ENCODE measurements around the gene RTF2.

RTF2 gene

DNA sequence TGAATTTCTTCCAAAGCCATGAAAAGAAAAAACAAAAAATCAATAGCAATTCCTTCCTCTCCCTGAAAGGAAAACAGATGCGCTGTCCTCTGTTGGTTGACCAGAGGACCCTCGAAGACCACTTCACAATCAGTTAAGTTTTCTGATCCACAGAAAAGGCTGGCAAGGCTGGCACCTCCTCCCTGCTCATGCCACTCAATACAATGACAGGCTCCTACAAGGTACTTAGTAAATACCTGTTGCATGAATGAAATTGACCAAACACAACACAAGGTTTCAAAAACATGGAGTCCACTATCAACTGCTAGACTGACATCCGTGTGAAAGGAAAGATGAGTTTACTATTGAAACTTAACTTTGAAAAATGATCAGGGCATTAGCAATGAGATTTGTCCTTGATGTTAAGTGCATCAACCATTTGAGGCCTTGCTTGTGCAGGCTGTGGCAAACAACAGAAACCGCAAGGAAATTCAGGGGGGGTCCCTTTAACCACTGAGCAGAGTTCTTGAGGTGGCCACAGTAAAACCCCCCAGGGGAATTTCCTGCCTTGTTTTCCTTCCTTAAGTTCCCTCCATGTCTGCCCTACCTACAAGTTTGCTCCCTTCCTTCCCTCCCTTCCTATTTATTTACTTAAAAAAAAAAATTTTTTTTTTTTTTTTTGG is 27.9 kb upstream of the RTF2 start:
- H3K27me3 ChIP-seq (ENCODE audit: control insufficient read depth, insufficient read depth, low read length): no peaks in the 10 kb centered on the region
- H3K4me1 ChIP-seq: no peaks in the 10 kb centered on the region
- H3K4me3 ChIP-seq (ENCODE audit: low read depth, low read length): no peak overlapping the region
- H3K9me3 ChIP-seq (ENCODE audit: control insufficient read depth, low read length): no peaks in the 10 kb centered on the region
- H3K36me3 ChIP-seq (ENCODE audit: control insufficient read depth, insufficient read depth, low read length): no peaks in the 10 kb centered on the region
- no peaks in the 10 kb centered on the region for H3K79me2 ChIP-seq
- no peak overlapping the region for H3K27ac ChIP-seq
- H3K9ac ChIP-seq: no peak overlapping the region
- TF ChIP-seq, protein P1, sequence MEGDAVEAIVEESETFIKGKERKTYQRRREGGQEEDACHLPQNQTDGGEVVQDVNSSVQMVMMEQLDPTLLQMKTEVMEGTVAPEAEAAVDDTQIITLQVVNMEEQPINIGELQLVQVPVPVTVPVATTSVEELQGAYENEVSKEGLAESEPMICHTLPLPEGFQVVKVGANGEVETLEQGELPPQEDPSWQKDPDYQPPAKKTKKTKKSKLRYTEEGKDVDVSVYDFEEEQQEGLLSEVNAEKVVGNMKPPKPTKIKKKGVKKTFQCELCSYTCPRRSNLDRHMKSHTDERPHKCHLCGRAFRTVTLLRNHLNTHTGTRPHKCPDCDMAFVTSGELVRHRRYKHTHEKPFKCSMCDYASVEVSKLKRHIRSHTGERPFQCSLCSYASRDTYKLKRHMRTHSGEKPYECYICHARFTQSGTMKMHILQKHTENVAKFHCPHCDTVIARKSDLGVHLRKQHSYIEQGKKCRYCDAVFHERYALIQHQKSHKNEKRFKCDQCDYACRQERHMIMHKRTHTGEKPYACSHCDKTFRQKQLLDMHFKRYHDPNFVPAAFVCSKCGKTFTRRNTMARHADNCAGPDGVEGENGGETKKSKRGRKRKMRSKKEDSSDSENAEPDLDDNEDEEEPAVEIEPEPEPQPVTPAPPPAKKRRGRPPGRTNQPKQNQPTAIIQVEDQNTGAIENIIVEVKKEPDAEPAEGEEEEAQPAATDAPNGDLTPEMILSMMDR (IDR thresholded peaks at IDR 0.05): no peak
- H3K4me2 ChIP-seq (ENCODE audit: low read length): no peak overlapping the region
- no peak overlapping the region for H2AFZ ChIP-seq

DNA sequence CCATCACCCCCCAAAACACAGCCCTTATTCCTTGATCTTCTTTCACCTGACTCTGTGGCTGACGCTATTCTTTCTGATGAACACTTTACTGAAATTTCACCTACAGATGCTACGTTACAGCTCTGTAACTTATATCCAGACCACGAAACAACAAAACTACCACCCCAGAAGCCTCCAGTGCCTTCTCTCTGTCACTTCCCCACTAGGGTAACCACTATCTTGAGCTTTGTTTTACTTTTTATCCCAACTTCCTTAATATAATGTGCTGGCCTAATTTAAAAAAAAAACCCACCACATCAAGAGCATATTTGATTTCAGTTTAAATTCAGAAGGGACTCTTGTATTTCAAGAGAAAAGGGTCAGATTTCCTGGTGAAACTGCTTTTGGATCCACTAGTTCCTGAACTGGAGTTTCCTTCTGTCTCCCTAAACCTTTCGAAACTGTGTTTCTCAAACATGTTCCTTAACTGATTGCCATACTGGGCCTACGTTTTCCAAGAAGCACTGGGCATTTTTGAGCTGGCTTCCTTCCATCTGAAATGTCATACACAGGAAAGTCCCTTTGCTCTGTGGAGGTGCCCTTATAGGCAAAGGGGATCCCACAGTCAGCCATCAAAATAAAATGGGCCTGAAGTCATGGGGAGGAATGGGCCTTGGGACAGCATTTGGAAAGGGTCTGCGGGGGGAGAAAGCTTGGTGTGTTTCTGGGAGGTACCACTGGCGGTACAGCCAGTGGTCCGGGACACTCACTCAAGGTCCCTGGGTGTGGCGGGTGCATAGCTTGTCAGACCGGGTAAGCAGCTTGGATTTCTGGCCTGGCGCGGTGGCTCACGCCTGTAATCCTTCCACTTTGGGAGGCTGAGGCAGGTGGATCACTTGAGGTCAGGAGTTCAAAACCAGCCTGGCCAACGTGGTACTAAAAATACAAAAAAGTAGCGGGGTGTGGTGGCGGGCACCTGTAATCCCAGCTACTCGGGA is 25.8 kb upstream of the RTF2 start:
- TF ChIP-seq, protein P1 (IDR thresholded peaks at IDR 0.05): no peak
- Histone ChIP-seq H2AFZ (no peak overlapping the region), H3K27me3 (ENCODE audit: control insufficient read depth, insufficient read depth, low read length) (no peaks in the 10 kb centered on the region), H3K36me3 (ENCODE audit: control insufficient read depth, insufficient read depth, low read length) (no peaks in the 10 kb centered on the region), H3K9me3 (ENCODE audit: control insufficient read depth, low read length) (no peaks in the 10 kb centered on the region), H3K4me2 (ENCODE audit: low read length) (no peak overlapping the region), H3K79me2 (no peaks in the 10 kb centered on the region), H3K4me3 (ENCODE audit: low read depth, low read length) (no peak overlapping the region), H3K27ac (no peak overlapping the region), H3K9ac (no peak overlapping the region), H3K4me1 (no peaks in the 10 kb centered on the region)

DNA sequence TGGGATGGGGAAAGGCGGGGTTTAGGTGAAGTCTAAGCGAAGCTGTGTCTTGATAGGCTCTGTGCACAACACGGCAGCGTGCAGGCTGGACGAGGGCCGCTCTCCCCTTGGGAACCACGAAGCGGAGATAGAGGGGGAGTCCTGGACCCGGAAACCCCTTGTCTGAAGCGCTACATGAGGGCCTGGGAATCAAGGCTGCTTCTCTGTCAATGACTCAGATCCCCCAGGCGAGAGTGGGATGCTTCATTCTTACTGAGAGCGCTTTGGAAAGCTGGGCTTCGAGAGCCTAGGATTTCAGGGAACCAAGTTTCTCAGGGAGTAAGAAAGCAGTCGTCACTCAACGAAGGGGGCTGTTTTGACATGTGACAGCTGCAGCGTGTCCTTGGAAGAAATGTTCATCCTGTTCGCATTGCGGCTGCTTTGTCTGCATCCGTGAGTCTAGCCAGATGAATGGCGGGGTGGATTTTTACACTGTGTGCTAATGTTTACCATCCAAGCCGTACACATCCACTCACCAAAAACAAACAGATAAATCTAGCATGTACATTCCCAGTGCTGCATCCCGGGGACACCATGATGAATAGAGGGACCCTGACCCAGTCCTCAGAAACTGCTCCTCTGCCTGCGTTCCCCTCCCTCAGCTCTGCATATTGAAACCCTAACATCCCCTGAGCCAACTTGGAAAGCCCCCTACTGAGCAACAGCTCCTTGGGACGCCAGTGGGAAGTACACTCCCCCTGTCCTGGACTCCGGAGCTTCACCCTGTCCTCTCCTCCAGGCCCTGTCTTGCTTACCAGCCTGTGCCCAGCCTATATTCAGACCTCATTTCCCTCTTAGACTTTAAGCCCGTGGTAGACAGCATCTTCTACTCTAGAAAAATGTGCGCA is 24.5 kb upstream of the RTF2 start:
- no peak overlapping the region for H3K9ac ChIP-seq
- no peak overlapping the region for H2AFZ ChIP-seq
- H3K79me2 ChIP-seq: no peaks in the 10 kb centered on the region
- no peak overlapping the region for H3K4me2 ChIP-seq (ENCODE audit: low read length)
- no peaks in the 10 kb centered on the region for H3K36me3 ChIP-seq (ENCODE audit: control insufficient read depth, insufficient read depth, low read length)
- H3K9me3 ChIP-seq (ENCODE audit: control insufficient read depth, low read length): no peaks in the 10 kb centered on the region
- H3K27me3 ChIP-seq (ENCODE audit: control insufficient read depth, insufficient read depth, low read length): no peaks in the 10 kb centered on the region
- no peak overlapping the region for H3K4me3 ChIP-seq (ENCODE audit: low read depth, low read length)
- TF ChIP-seq, protein P1 (IDR thresholded peaks at IDR 0.05): no peak
- no peaks in the 10 kb centered on the region for H3K4me1 ChIP-seq
- H3K27ac ChIP-seq: no peak overlapping the region

DNA sequence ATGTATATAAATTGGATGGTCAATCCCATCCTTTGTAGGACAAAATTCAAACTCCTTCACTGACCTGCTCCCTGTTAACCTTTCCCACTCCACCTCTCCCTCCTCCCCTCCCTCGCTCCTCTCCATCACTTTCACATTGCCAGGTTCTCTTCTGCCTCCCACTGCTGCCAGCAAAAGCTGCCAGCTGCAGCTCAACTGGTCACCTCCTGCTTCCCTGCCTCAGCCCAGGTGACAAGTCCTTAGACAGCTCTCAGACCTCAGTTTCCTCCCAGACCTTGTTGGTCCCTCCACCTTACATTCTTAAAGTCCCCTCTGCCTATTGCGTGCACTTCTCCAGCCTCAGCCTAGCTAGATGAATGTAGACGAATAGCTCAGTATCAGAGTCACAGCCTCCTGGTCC is 23.3 kb upstream of the RTF2 start:
- Histone ChIP-seq H3K79me2 (no peaks in the 10 kb centered on the region), H3K4me3 (ENCODE audit: low read depth, low read length) (no peak overlapping the region), H3K27me3 (ENCODE audit: control insufficient read depth, insufficient read depth, low read length) (no peaks in the 10 kb centered on the region), H3K4me2 (ENCODE audit: low read length) (no peak overlapping the region), H3K9me3 (ENCODE audit: control insufficient read depth, low read length) (no peaks in the 10 kb centered on the region), H3K36me3 (ENCODE audit: control insufficient read depth, insufficient read depth, low read length) (no peaks in the 10 kb centered on the region), H3K9ac (no peak overlapping the region), H3K27ac (no peak overlapping the region), H2AFZ (no peak overlapping the region), H3K4me1 (no peaks in the 10 kb centered on the region)
- TF ChIP-seq, protein P1 (IDR thresholded peaks at IDR 0.05): no peak
